Hepatocyte (in vitro differentiated cells): ENCODE measurements around the gene EYA4.

Source experiments
- EZH2 ChIP-seq: fragments of 200-600 bp; sonication (generic); IDR thresholded peaks from 2 replicates; pipeline ENCODE4 v1.6.1; 2016; ENCODE audit warnings: antibody characterized with exemption, mild to moderate bottlenecking, borderline replicate concordance
- EZH2phosphoT487 ChIP-seq: fragments of 200-600 bp; sonication (generic); IDR thresholded peaks from one replicate; pipeline ENCODE4 v1.6.1; 2018; ENCODE audit warnings: antibody characterized with exemption, mild to moderate bottlenecking, low read depth, moderate library complexity; ENCODE audit not compliant: unreplicated experiment, severe bottlenecking
- TF ChIP-seq, protein P1 (sequence below): fragments of 200-600 bp; sonication (generic); IDR thresholded peaks from 2 replicates; pipeline ENCODE4 v1.5.1; 2016; ENCODE audit warnings: antibody characterized with exemption, mild to moderate bottlenecking; ENCODE audit not compliant: poor library complexity

DNA sequence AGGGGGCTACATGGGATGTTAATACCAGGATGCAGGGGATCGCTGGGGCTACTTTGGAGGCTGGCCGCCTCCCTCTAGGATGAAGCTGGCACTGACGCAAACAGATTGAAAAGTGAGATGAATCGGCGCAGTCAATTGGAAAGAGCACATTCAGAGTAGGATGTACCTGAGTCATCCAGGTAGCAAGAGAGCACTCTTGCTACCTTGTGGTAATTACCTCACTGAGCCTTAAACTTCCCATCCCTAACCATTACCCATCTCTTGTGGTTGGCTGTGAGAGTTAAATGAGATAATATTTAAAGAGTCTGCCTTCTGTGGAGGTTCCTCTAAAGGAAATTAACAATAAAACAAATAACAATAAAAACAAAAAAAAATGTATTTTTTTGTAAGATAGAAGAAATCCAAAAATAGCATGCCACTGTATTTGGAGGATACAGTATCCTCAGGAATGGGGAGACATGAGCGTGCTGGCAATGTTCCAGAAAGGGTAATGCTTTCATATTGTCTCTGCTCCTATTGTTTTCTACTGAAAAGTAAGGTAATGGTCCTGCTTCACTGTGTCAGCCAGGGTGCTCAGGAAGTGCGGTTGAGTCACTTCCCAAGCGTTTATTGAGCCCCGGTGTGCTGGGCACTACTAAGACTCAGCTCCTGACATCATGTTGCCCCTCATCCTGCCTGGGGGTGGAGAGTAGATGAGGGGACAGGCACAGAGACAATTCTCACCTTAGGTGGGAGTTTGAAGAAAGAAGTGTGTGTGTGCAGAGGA lies 301.1 kb downstream of the EYA4 start:
- TF ChIP-seq, protein P1, sequence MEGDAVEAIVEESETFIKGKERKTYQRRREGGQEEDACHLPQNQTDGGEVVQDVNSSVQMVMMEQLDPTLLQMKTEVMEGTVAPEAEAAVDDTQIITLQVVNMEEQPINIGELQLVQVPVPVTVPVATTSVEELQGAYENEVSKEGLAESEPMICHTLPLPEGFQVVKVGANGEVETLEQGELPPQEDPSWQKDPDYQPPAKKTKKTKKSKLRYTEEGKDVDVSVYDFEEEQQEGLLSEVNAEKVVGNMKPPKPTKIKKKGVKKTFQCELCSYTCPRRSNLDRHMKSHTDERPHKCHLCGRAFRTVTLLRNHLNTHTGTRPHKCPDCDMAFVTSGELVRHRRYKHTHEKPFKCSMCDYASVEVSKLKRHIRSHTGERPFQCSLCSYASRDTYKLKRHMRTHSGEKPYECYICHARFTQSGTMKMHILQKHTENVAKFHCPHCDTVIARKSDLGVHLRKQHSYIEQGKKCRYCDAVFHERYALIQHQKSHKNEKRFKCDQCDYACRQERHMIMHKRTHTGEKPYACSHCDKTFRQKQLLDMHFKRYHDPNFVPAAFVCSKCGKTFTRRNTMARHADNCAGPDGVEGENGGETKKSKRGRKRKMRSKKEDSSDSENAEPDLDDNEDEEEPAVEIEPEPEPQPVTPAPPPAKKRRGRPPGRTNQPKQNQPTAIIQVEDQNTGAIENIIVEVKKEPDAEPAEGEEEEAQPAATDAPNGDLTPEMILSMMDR, result no peak
- no peak for TF ChIP-seq EZH2
- TF ChIP-seq EZH2phosphoT487, result no peak
